Coronary artery (tissue), 2 donors: ENCODE data around the gene IPO5.

ENCODE experiments used
- DNase-seq: peaks from one replicate; pipeline ENCODE4 v3.0.0-alpha.2; 2017; ENCODE audit warnings: low spot score
- H3K27ac ChIP-seq, 2 donors: fragments of 200-600 bp; sonication (generic); one replicate each; pipeline ENCODE4 v1.5.1; 2016 to 2019
- H3K4me3 ChIP-seq: fragments of 200-600 bp; sonication (generic); 2 replicates; pipeline ENCODE4 v1.5.1; 2016; ENCODE audit warnings: mild to moderate bottlenecking, moderate library complexity
- TF ChIP-seq, protein P1 (sequence below): fragments of 200-600 bp; sonication (generic); IDR thresholded peaks from one replicate; pipeline ENCODE4 v1.5.1; 2019; ENCODE audit warnings: antibody characterized with exemption

Gene IPO5

DNA sequence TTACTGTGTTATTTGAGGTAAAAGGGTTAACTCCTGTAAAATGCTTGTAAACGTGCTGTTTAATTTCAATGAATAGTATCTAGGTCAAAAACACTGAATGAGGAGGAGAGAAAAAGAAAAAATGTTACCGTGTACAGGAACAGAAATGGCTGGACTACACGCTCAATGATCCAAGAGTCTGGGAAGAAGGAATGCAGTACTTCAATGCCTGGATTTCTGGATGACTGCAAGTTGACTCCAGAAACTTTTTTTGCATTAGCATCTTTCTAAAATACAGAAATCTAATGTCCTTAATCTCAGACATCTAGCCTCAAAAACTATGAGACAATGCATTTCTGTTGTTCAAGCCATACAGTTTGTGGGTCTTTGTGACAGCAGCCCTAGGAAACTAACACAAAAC lies 17.4 kb upstream of the IPO5 start:
- DNase-seq = no peak
- Histone ChIP-seq H3K27ac (no peak overlapping the region), H3K4me3 (no peak overlapping the region)
- TF ChIP-seq, protein P1, sequence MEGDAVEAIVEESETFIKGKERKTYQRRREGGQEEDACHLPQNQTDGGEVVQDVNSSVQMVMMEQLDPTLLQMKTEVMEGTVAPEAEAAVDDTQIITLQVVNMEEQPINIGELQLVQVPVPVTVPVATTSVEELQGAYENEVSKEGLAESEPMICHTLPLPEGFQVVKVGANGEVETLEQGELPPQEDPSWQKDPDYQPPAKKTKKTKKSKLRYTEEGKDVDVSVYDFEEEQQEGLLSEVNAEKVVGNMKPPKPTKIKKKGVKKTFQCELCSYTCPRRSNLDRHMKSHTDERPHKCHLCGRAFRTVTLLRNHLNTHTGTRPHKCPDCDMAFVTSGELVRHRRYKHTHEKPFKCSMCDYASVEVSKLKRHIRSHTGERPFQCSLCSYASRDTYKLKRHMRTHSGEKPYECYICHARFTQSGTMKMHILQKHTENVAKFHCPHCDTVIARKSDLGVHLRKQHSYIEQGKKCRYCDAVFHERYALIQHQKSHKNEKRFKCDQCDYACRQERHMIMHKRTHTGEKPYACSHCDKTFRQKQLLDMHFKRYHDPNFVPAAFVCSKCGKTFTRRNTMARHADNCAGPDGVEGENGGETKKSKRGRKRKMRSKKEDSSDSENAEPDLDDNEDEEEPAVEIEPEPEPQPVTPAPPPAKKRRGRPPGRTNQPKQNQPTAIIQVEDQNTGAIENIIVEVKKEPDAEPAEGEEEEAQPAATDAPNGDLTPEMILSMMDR = no peak

- Histone ChIP-seq H3K4me3 (no peak overlapping the region), H3K27ac (no peak overlapping the region)
- TF ChIP-seq, protein P1 = no peak
- no peak for DNase-seq
Measured at GRCh38 chr13:97938706-97939475, 14.6 kb upstream of the IPO5 start.

DNA sequence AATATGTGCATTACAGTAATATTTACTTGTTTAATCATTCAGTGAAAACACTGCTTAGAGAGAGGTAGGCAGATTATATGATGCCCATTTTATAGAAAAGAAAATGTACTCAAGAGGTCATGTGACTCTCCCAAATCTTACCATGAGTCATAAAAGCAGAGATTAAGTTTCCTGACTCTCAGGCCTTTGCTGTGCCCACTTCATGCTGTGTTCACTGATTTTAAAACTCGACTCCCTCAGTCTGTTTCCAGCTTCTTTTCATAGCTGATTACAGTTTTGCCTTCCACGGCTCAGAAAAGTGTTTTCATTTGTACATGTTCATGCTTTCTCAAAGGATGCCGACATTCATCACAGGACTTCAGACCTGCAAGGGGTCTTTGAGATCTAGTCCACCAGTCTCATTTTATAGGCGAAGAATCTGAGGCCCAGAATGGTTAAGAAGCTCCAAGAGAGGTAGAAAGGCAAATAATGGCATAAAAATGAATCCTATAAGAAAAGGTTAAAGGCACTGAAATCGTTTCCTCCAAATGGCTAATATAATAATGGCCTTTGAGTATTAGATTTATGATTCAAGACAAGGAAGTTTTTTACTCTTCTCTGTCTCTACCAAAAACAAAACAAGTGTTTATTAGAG lies 9.0 kb upstream of the IPO5 start:
- no peak overlapping the region for H3K27ac ChIP-seq
- no peak for DNase-seq
- no peak overlapping the region for H3K4me3 ChIP-seq
- TF ChIP-seq, protein P1 = no peak

DNA sequence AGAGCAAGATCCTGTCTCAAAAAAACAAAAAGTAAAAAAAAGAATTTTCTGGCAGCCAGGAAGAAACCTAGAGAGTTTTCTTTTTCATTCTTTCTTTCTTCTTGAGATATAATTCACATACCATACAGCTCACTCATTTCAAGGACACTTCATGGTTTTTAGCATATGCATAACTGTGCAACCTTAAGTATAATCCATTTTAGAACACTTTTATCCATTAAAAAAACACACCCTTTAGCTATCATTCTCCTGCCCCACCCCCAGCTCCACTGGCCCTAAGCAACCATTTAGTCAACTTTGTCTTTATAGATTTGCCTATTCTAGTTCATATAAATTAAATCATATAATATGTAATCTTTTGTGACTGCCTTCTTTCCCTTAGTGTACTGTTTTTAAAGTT lies 8.1 kb upstream of the IPO5 start:
- no peak overlapping the region for H3K27ac ChIP-seq
- TF ChIP-seq, protein P1 = no peak

GRCh38 chr13:97945792-97946419 lies 7.6 kb upstream of the IPO5 start:
- no peak for DNase-seq
- TF ChIP-seq, protein P1 = no peak
- Histone ChIP-seq H3K27ac (no peak overlapping the region), H3K4me3 (no peak overlapping the region)

More for the DNA sequence above, 8.1 kb upstream of the IPO5 start:
- H3K4me3 ChIP-seq = no peak overlapping the region
- DNase-seq = no peak

DNA sequence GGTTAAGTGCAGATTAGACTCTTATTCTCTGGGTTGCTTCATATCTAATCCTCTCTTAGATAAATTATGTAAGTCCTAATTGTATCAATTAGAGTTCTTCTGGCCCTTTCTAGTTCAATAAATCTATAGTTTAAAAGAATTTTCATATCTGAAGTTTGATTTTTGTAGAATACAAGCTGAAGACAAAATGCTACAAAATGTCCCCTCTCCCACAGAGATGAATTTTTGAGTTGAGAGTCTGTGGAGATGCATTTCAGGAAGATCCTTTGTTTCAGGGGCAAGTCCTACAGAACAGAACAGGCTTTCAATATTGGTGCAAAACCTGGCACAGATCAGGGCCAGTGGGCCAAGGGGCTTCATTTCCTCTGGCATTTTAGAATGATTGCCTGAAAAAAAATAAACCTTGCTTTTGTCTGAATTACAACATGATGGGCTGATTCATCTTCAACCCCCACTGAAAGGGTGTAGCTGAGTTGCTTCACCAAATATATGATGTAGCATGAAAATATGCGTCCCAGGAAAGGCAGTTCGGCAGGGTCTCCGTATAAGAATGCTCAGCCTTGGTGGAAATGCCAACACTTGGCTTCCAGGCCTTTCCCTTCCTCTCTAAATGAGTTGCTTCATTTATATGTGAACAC lies 6.4 kb upstream of the IPO5 start:
- TF ChIP-seq, protein P1 = no peak
- no peak overlapping the region for H3K27ac ChIP-seq
- H3K4me3 ChIP-seq = no peak overlapping the region
- DNase-seq = no peak
